ENCODE results near the gene TENM4.

GRCh38 chr11:79488286-79488685 is 47.5 kb upstream of the TENM4 start:
- TF ChIP-seq ETV6 (CRISPR knock-in tag; IDR thresholded peaks at IDR 0.05) (no peak), CTCF (IDR thresholded peaks at IDR 0.05) (no peak), CREM (CRISPR knock-in tag; IDR thresholded peaks at IDR 0.05) (no peak), CDX4 (CRISPR knock-in tag; IDR thresholded peaks at IDR 0.05; ENCODE audit: borderline replicate concordance) (no peak), USF2 (CRISPR knock-in tag; IDR thresholded peaks at IDR 0.05) (no peak), PRDM15 (CRISPR knock-in tag; IDR thresholded peaks at IDR 0.05) (no peak), CBFB (CRISPR knock-in tag; IDR thresholded peaks at IDR 0.05; ENCODE audit: low read depth) (no peak), ZSCAN18 (CRISPR knock-in tag; IDR thresholded peaks at IDR 0.05) (no peak), MXD4 (CRISPR knock-in tag; IDR thresholded peaks at IDR 0.05; ENCODE audit: borderline replicate concordance) (no peak), E2F1 (CRISPR knock-in tag; IDR thresholded peaks at IDR 0.05) (no peak)

Data from WTC11 (cell line).